ENCODE results near the gene HOMER1.

DNA sequence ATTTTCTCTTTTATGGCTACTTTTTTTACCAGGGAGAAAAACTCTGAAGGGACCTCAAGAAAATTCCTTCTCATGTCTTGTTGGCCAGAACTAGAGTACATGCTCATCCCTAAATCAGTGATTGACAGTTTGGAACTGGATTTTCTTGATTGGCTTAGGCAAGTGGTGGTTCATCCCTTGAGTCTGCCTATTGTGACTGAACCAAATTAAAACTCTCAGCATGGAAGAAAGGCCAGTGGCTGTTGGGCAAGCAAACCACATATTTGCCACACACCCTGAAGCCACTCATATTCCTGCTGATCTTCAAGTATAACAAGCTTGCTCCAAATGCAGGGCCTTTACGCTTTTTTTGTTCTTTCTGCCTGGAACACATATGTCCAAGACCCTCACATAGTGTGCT is 7.2 kb upstream of the HOMER1 start:
- TF ChIP-seq, protein P1, sequence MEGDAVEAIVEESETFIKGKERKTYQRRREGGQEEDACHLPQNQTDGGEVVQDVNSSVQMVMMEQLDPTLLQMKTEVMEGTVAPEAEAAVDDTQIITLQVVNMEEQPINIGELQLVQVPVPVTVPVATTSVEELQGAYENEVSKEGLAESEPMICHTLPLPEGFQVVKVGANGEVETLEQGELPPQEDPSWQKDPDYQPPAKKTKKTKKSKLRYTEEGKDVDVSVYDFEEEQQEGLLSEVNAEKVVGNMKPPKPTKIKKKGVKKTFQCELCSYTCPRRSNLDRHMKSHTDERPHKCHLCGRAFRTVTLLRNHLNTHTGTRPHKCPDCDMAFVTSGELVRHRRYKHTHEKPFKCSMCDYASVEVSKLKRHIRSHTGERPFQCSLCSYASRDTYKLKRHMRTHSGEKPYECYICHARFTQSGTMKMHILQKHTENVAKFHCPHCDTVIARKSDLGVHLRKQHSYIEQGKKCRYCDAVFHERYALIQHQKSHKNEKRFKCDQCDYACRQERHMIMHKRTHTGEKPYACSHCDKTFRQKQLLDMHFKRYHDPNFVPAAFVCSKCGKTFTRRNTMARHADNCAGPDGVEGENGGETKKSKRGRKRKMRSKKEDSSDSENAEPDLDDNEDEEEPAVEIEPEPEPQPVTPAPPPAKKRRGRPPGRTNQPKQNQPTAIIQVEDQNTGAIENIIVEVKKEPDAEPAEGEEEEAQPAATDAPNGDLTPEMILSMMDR (IDR thresholded peaks at IDR 0.05; ENCODE audit: insufficient read depth, low read length, poor library complexity, severe bottlenecking): no peak
- no peak for TF ChIP-seq EZH2phosphoT487 (conservative IDR thresholded peaks at IDR 0.05; ENCODE audit: low read length)

Measured in SU-DHL-6 (cell line).